Right renal pelvis (tissue), 4 donors: ENCODE measurements around the gene ANKDD1B. TPM values are rescaled to one million over a fixed set of nuclear protein-coding genes. Genes with fewer than 3 reads are reported as not detected.
"Not testable (repeated sequence)": the region's sequence is repeated elsewhere in the genome, so short reads cannot be mapped to it uniquely, and the experiment has no call there.

Experiments
- DNase-seq, 4 donors: peaks; one replicate each; pipeline ENCODE4 v3.0.0-alpha.2; 2013; ENCODE audit warnings: low read depth in 4 of 4, low spot score in 3 of 4, missing footprints in 1 of 4
- polyA plus RNA-seq, 4 donors: library from polyadenylated mRNA; unstranded; fragments of 120-200 nt; gene quantifications; one replicate each; pipeline ENCODE4 v1.2.1, GENCODE V29; 2013; ENCODE audit not compliant: insufficient read length in 4 of 4

Gene ANKDD1B
- polyA plus RNA-seq, 4 donors, result 4.6 to 6.2 (median 5.4) TPM

DNA sequence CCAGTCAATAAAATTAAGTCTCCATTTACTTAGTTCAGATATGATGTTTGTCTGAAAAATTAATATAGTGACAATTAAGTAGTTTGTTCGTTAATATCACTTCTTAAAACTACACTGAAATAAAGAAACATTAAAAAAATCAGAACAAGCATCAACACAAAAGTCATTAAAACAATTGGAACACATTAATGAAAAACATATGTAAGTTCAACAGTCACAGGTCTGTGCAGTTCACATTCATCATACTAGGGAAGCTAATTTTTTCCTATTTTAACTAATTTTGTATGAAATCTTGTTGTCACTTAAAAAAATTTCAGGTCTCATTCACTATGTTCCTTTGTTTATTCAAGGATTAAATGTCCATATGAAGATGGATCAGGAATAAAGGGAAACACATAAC lies 83.5 kb downstream of the ANKDD1B start:
- DNase-seq, result no peak

GRCh38 chr5:75695472-75696351 lies 84.5 kb downstream of the ANKDD1B start:
- not testable (repeated sequence) for DNase-seq

DNA sequence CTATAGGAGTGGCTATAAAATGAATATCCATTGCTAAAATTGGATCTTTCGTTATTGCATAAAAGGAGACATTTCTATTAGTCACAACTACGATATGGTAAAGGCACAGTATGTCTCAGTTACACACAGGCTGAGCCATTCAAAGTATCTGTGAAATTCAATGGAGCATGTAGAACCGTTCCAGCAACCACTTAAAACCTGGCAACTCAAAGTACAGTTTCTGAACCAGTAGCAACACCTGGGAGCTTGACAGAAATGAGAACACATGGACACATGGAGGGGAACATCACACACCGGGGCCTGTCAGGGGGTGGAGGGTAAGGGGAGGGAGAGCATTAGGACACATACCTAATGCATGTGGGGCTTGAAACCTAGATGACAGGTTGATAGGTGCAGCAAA lies 90.6 kb downstream of the ANKDD1B start:
- DNase-seq, result no peak

- DNase-seq, result no peak
Observed at GRCh38 chr5:75706016-75706415, 94.8 kb downstream of the ANKDD1B start.

DNA sequence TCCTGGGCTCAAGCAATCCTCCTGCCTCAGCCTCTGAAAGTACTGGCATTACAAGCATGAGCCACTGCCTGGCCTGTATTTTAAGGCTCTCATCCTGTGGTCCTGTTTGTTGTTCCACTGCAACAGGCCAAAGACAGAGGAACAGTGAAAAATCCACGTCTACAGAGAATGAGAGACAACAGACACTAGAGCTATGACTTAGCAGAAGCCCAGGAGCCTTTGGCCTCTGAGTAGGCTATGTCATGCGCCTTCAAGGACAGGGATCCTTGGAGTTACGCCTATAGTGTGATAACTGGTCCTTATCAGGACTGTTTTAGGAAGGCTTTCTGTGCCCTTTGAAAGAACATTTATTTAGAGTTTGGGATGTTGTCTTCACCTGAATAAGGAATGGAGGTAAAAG lies 95.5 kb downstream of the ANKDD1B start:
- no peak for DNase-seq

DNA sequence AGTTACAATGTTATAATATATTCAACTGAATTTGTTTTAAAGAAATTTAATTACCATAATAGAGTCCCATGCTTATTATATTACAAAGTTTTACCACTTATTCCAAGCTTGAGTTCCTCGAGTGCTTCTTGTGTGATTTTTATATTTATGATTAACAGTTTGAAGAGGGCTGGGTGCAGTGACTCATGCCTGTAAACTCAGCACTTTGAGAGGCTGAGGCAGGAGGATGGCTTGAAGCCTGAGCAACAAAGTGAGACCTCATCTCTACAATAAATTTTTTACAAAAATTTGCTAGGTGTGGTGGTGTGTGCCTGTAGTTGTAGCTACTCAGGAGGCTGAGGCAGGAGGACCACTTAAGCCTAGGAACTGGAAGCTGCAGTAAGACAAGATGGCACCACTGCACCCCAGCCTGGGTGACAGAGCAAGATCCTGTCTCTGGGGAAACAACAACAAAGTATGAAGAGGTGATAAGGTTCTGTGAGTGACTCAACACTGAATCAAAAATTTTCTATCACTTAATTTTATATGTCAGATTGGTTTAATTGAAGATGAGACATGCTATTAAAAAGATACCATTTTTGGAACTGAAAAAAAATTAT lies 96.8 kb downstream of the ANKDD1B start:
- no peak for DNase-seq

- DNase-seq, result no peak
Observed at GRCh38 chr5:75710637-75711036, 99.4 kb downstream of the ANKDD1B start.

GRCh38 chr5:75711151-75711550 lies 99.9 kb downstream of the ANKDD1B start:
- no peak for DNase-seq

DNA sequence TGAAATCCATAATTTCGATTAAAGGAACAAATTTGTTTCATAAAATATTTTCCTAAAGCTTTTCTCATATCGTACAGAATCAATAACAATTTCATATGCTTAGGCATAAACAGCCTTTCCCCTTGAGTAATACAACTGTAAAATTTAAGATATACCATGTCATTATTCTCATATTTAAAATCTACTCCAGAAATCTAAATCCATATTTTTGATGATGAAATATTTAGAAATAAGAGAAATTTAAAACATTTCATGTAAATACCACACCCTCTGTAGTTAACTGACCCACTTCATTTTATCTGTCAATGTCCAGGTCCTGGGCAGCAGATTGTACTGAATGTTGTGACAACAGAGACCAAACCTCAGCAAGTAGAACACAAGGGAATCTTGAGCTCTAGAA lies 100.8 kb downstream of the ANKDD1B start:
- DNase-seq, result no peak

- peak in 1 of 4 donors; percentile 1 for DNase-seq
Observed at GRCh38 chr5:75716715-75717081, 105.4 kb downstream of the ANKDD1B start.

DNA sequence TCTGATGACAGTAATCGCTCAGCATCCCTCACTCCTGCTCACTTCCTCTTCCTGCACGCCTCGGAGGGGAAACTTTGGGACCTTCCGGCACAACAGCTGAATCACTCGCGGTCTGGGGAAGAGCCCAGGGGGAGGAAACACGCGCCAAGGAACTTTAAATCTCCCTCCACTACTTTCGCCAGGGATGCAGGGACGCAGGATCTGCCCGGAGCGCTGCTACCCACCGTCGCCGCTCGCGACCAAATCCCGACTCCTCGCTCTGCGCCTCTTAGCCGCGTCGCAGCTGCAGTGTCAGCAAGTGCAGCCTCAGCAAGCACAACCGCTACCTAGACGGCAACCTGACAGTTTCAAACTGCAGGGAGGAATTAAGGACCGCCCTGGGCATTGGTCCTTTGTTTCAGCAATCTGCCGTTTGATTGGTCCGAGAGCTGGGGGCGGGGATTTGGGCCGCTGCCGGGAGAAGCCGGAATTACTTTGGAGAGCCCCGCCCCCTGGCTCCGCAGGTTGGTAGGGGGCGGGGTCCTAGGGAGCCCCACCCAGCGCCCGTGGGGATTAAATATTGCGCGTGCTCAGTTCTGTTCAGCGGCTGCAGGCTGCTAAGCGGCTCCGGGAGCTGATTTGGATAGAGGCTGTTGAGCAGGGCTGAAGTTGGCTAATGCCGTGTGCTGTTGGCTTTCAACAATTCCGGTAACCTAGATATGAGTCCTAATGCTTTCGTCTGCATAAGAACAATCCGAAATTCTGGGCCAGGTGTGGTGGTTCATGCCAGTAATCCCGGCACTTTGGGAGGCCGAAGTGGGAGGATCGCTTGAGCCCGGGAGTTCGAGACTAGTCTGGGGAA lies 106.0 kb downstream of the ANKDD1B start, which contains the start of gene POC5:
TSS of gene POC5 (minus strand) at position 356 of the 841 bp plus-strand sequence. CDS start 4,500 bp downstream, outside the sequence.
- DNase-seq, result peak; percentile 90 to 94 (median 93)

GRCh38 chr5:75720882-75721281 lies 109.6 kb downstream of the ANKDD1B start:
- no peak for DNase-seq

Other genes with a start within 250 kb of the ANKDD1B start
- gene CERT1, start 99.8 kb upstream of the ANKDD1B start, polyA plus RNA-seq, result 10 to 100 TPM; 54.0 to 64.9 (median 62.2) TPM
- gene POLK, start 99.6 kb upstream of the ANKDD1B start, polyA plus RNA-seq, result 10 to 100 TPM; 25.2 to 33.6 (median 32.6) TPM
- 10 to 100 TPM; 13.6 to 19.4 (median 17.3) TPM for gene POC5, start 106.0 kb downstream of the ANKDD1B start, polyA plus RNA-seq